NCI-H1048 (cell line): ENCODE data around the gene SERTAD3.

Experiments
- DNase-seq: peaks from one replicate; lab custom pipeline; 2025; lab: John Stamatoyannopoulos, UW

SERTAD3 gene

DNA sequence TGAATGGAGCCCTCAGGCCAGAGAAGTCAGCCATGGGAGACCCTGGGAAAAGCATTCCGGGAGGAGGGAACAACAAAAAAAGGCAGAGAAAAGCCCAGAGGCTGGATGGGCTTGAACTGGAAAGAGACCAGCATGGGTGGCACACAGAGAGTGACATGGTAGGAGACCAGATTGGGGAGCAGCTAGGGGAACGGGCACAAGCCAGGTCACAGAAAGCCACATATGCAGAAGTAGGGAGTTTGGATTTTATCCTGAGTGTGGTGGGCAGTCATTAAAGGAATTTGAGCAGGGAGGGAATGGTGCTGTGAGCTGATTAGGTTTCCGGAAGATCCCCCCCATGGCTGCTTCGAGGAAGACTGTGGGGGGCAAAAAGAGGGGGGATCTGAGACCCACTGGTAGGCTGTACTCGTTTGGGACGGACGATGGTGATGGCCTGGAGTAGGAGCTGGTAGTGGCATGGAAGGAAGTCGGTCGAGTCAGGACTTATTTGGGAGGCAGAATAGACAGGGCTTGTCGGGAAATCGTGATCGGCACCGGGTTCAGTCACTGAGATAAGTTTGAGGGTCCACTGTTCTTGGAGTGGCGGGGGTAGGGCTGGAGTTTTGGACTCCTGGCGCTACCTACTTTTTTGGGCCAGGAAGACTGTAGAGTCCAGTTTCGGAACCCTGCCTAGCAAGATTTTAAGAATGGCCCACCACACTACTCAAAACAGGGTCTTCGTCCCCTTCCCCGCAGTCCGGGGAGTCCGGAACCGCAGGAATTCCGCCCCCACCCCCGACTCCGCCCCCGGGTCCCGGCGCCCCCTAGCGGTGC, 19.3 kb downstream of the SERTAD3 start:
- no peak for DNase-seq

DNA sequence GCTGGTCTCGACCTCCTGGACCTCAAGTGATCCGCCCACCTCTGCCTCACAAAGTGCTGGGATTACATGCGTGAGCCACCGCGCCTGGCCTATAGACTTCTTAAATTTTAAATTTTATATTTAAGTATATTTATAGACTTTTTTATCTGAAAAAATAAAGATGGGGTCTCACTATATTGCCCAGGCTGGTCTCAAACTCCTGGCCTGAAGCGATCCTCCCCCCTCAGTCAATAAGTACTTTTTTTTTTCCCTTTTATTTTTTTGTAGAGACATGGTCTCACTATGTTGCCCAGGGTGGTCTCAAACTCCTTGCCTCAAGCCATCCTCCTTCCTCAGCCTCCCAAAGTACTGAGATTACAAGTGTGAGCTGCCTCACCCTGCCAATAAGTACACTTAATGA, 20.2 kb downstream of the SERTAD3 start:
- no peak for DNase-seq

GRCh38 chr19:40422748-40423566, 21.2 kb downstream of the SERTAD3 start:
- DNase-seq: no peak

- no peak for DNase-seq
Measured at GRCh38 chr19:40421993-40422747, 22.0 kb downstream of the SERTAD3 start.

DNA sequence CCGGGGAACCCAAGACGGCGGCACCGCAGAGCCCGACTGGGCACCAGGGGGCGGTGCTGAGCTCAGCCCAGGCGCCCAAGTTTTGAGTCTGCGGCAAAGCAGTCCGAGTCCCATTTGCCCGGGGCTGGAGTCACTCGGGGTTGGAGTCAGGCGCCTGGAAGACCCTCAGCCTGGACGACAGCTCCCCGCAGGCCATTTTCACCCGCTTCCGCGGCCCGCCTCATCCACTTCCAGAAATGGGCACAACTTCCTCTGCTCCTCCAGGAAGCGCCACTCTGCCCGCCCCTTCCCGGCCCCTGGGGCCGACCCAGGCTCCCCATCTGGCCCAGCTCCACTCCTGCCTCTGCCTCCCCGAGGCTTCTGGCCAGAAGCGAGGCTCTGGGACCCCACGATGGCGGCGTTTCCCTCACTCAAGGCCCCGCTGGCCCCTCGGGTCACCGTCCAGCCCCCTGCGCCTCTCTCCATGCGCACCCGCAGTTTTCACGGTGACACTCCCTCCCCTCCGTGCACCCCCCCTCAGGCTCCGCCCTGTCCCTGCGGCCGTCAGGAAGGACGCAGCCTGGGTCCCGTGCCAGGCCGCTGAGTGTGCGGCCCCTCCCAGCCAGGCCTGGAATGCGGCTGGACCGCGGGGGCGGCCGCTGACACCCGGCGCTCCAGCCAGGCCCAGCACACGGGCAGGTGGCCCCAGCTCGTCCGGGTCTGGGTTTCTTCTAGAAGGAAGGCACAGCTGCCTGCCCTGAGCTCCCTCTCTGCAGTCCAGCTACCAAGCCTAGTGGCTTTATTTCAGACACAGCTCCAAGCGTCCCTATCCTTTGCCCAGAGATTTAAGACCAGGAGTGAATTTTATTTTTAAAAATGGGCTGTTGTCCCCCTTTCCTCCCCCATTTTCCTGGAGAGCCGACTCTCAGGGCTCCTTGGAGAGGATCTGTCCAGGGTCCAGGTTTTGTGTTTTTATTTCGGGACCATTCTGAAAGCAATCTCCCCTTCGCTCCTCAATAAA, 23.1 kb downstream of the SERTAD3 start:
- peak; percentile 7 for DNase-seq

- no peak for DNase-seq
Measured at GRCh38 chr19:40420451-40420765, 23.7 kb downstream of the SERTAD3 start.

DNA sequence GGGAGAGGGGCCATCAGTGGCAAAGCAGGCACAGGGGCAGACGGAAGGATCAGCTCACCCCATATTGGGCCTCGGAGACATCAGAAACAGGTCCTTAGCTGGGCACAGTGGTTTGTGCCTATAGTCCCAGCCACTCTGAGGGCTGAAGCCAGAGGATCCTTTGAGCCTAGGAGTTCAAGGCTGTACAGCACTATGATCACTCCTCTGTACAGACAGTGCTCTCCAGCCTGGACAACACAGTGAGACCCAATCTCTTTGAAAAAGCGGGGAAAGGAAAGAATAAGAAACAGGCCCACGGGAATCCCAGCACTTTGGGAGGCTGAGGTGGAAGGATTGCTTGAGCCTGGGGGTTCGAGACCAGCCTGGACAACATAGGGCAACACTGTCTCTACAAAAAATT, 24.4 kb downstream of the SERTAD3 start:
- no peak for DNase-seq

GRCh38 chr19:40419066-40419612, 25.0 kb downstream of the SERTAD3 start:
- DNase-seq: no peak

DNA sequence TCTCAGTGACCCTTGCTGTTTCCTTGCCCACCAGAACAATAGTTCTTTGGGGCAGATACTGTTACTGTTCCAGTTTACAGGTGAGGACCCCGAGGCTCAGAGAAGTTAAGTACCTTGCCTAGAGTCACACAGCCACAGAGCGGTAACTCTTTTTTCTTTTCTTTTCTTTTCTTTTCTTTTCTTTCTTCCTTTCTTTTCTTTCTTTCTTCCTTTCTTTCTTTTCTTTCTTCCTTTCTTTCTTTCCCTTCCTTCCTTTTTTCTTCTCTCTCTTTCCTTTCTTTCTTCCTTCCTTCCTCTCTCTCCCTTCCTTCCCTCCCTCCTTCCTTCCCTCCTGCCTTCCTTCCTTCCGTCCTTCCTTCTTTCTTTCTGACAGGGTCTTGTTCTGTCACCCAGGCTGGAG, 26.1 kb downstream of the SERTAD3 start:
- no peak for DNase-seq

DNA sequence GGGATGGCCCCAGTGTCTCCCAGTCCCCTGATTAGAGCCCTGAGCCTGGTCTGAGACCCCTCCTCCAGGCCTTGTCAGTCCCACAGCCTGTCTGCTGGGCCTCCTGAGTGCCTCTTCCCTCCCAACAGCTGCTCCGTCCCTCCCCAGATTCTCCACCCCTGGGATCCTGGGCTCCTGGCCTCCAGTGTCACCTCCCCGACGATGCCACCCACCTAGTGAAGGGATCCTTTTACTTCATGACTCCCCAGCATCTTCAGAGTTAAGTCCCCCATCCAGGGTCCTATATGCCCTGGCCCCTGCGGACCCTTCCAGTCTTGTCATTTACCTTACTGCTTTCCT, 26.5 kb downstream of the SERTAD3 start:
- no peak for DNase-seq

GRCh38 chr19:40416918-40417642, 27.1 kb downstream of the SERTAD3 start:
- DNase-seq: no peak

DNA sequence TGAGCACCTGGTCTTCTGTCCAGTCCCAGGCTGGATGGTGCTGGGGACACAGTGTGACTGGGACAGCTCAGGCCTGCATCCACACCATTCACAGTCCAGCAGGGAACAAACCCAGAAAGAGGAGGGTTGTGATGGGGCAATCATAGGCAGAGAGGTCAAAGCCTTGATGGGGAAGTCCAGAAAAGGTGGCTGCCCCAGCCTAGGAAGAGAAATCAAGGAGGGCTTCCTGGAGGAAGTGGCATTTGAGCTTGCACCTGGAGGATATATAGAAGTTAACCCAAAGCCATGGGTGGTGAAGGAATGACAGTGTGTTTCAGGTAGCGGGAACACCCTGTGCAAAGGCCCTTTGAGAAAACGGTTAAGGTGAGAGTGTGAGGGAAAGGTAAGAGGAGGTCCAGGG, 28.4 kb downstream of the SERTAD3 start:
- no peak for DNase-seq

DNA sequence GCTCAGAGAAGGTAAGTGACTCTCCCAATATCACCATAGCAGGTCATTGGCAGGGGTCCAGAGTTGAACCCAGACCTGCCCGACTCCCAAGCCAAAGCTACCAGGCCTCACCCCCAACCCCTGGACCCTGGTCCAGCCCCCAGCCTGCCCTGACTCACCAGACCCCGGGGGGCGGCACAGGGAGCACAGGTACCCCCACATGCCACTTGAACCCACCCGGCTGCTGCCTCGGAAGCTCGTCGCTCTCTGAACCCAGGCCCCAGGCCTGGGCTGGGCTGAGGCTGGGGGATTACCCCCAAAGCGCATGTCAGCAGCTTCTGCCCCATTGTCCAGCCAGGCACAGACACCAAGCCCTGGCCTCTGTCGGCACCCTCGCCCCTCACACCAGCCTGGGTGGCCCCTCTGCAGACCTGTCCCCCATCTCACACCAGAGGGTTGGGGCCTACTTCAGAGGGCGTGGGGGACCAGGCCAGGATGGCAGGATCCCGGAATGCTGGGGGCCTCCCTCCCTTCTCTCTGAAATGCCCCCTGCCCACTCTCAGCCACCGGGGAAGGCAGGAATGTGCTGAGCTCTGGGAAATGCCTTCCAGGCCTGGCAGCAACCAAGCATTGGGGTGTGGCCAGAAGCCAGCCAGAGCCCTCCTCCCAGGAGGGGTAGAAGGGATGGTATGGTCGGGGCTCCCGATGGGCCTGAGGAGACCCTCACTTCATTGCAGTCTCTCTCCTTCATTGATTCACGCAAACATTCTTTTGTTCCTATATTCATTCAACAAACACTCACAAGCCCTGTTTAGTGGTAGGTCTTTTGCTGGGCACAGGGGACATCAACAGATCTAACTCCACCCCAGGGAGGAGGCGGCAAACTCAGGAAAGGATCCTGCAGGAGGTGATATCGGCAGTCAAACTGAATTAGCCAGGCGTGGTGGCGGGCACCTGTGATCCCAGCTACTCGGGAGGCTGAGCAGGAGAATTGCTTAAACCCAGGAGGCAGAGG, 29.3 kb downstream of the SERTAD3 start:
- DNase-seq: no peak

GRCh38 chr19:40413291-40413845, 30.8 kb downstream of the SERTAD3 start, which contains the start of gene PRX:
PRX (minus strand) TSS chr19:40413378; CDS start chr19:40407932, 5,446 bp downstream.
- DNase-seq: no peak

DNA sequence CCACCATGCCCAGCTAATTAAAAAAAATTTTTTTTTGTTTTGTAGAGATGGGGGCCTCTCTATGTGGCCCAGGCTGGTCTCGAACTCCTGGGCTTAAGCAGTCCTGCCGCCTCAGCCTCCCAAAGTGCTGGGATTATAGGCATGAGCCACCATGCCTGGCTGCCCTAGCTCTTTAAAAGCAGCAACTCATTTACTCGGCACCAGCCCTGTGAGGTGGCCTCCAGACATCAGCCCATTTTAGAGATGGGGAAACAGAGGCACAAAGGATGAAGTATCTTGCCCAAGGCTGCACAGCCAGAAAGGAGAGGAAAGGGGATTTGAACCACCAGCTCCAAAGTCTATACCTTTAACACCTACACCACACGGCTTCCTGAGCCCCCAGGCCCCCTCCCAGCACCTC, 31.3 kb downstream of the SERTAD3 start:
- DNase-seq: no peak

DNA sequence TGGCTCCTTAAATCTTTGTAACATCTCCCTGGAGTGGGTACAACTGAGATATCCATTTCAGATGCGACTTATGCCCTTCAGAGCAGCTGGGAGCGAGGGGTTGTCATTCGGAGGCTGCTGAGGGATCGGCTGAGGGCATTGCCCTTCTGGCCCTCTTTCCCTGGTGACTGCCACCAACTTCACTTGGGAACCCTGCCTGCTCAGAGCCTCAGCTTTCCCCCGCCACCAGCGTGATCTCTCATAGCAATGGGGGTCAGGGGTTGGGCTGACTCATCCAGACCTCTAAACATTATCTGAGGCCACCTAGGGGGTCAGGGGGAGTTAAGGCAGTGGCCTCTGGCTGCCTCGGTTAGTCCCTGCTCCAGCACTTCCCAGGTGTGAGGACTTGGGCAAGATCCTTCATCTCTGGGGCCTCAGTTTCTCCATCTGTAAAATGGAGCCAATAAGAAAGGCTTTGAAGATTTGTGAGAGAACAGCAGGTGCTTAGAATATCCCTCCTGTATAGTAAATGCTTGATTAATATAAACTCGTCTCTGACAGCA, 32.1 kb downstream of the SERTAD3 start:
- DNase-seq: no peak

DNA sequence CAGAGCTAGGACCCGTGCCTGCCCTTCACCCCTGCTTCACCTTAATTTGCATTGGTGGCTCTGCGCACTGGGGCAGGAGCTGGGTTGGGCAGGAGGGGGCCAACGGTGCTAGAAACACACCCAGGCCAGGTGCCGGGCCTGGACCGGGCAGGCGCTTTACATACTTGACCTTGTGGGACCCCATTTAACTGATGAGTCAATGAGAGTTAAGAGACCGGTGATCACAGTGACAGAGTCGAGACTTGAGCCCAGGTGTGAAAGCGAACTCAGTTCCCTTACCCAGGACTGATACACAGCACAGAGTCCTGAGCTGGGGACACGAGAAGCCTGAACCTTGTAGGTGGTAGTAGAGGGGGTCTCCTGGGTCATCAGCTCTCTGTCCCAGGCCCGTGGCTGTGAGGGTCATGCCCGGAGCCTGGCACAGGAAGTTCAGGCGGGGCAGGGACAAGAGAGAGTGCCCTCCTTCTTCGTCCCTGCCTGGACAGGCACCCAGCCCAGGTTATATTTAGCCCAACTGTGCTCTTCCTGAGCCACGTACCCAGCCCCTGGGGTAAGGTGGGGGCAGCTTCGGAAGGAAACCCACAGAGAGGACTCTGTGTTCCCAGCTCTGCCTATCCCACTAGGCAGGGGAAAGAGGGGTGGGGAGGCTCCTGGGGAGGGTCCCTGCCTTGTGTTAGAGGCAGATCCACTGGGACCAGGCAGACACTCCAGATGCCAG, 32.9 kb downstream of the SERTAD3 start:
- no peak for DNase-seq

DNA sequence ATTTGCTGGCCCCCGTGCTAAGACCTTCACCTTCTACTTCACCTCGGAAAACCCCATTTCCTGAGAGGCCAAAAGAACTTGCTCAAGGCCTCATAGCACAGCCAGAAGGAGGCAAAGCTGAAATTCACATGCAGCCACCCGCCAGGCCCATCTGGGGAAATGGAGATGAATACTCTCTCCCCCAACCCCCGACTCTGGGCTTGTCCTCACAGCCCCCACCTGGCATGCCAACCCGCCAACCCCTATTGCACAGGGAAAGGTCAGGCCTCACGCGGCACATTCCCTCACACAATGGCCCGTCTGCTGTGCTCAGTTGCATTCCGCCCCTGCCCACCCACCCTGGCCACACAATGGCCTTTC, 34.1 kb downstream of the SERTAD3 start:
- DNase-seq: no peak
